Trophoblast cell (in vitro differentiated cells and primary cell): ENCODE results near the gene VPS37D.
A peak's percentile ranks its signal among the peaks of the same experiment; 100 is the strongest.

Experiments used
- DNase-seq, 2 donors: peaks; one replicate each; pipeline ENCODE4 v3.0.0-alpha.2; 2016
- H2AFZ ChIP-seq: 2 replicates; pipeline ENCODE4 v1.6.1; 2013; ENCODE audit warnings: low read length, moderate library complexity, mild to moderate bottlenecking; ENCODE audit not compliant: insufficient read depth, poor library complexity
- H2AK5ac ChIP-seq: 2 replicates; pipeline ENCODE4 v1.6.1; 2013; ENCODE audit warnings: mild to moderate bottlenecking, low read length
- H2BK120ac ChIP-seq: 2 replicates; pipeline ENCODE4 v1.6.1; 2013; ENCODE audit warnings: low read length, mild to moderate bottlenecking, moderate library complexity; ENCODE audit not compliant: insufficient read depth, poor library complexity
- H2BK12ac ChIP-seq: 2 replicates; pipeline ENCODE4 v1.6.1; 2013; ENCODE audit warnings: mild to moderate bottlenecking, low read length, moderate library complexity
- H2BK5ac ChIP-seq: 2 replicates; pipeline ENCODE4 v1.6.1; 2013; ENCODE audit warnings: low read length, low read depth, moderate library complexity, mild to moderate bottlenecking; ENCODE audit not compliant: poor library complexity
- H3K14ac ChIP-seq: 2 replicates; pipeline ENCODE4 v1.6.1; 2013; ENCODE audit warnings: mild to moderate bottlenecking, low read length
- H3K18ac ChIP-seq: 2 replicates; pipeline ENCODE4 v1.6.1; 2013; ENCODE audit warnings: mild to moderate bottlenecking, low read length
- H3K23ac ChIP-seq: 2 replicates; pipeline ENCODE4 v1.6.1; 2013; ENCODE audit warnings: low read length
- H3K27ac ChIP-seq: 2 replicates; pipeline ENCODE4 v1.5.1; 2013; ENCODE audit warnings: low read depth, mild to moderate bottlenecking, inconsistent platforms, low read length, moderate library complexity
- H3K27me3 ChIP-seq: 2 replicates; pipeline ENCODE4 v1.6.1; 2013; ENCODE audit warnings: inconsistent platforms, mild to moderate bottlenecking, low read length, moderate library complexity; ENCODE audit not compliant: insufficient read depth
- H3K36me3 ChIP-seq, 2 experiments: 1 replicate in 1 of 2; 2 replicates in 1 of 2; pipeline ENCODE4 v1.6.1; 2013; ENCODE audit warnings: low read length in 2 of 2, mild to moderate bottlenecking in 2 of 2, moderate library complexity in 1 of 2; ENCODE audit not compliant: insufficient read depth in 2 of 2, control insufficient read depth in 1 of 2
- H3K4ac ChIP-seq: 2 replicates; pipeline ENCODE4 v1.6.1; 2013; ENCODE audit warnings: low read depth, mild to moderate bottlenecking, low read length, moderate library complexity
- H3K4me1 ChIP-seq, 2 experiments: 1 replicate in 1 of 2; 2 replicates in 1 of 2; pipeline ENCODE4 v1.6.1; 2013; ENCODE audit warnings: low read length in 2 of 2, mild to moderate bottlenecking in 2 of 2, moderate library complexity in 1 of 2; ENCODE audit not compliant: insufficient read depth in 2 of 2, control insufficient read depth in 1 of 2
- H3K4me2 ChIP-seq: 2 replicates; pipeline ENCODE4 v1.6.1; 2013; ENCODE audit warnings: inconsistent platforms, mild to moderate bottlenecking, low read length, moderate library complexity
- H3K4me3 ChIP-seq: 2 replicates; pipeline ENCODE4 v1.5.1; 2013; ENCODE audit warnings: mild to moderate bottlenecking, low read depth, low read length, inconsistent platforms
- H3K79me1 ChIP-seq: one replicate; pipeline ENCODE4 v1.6.1; 2013; ENCODE audit warnings: low read length
- H3K79me2 ChIP-seq: 2 replicates; pipeline ENCODE4 v1.6.1; 2013; ENCODE audit warnings: low read length, mild to moderate bottlenecking; ENCODE audit not compliant: control insufficient read depth, insufficient read depth, poor library complexity
- H3K9ac ChIP-seq: 2 replicates; pipeline ENCODE4 v1.6.1; 2013; ENCODE audit warnings: mild to moderate bottlenecking, low read length
- H3K9me3 ChIP-seq: 2 replicates; pipeline ENCODE4 v1.6.1; 2013; ENCODE audit warnings: low read depth, mild to moderate bottlenecking, control low read depth, inconsistent platforms, low read length; ENCODE audit not compliant: insufficient read depth
- H4K12ac ChIP-seq: 2 replicates; pipeline ENCODE4 v1.6.1; 2013; ENCODE audit warnings: low read depth, mild to moderate bottlenecking, low read length, moderate library complexity
- H4K8ac ChIP-seq: 2 replicates; pipeline ENCODE4 v1.6.1; 2013; ENCODE audit warnings: low read depth, mild to moderate bottlenecking, low read length, moderate library complexity
- H4K91ac ChIP-seq: one replicate; pipeline ENCODE4 v1.6.1; 2013; ENCODE audit warnings: low read depth, mild to moderate bottlenecking, low read length, moderate library complexity
- WGBS: extraction: QIAGEN DNeasy Blood & Tissue Kit; methylation state at CpG from one replicate; pipeline ENCODE4 v1.1.7; 2013; ENCODE audit warnings: missing lambda C conversion rate; ENCODE audit not compliant: insufficient read length, insufficient coverage; ENCODE audit errors: extremely low coverage; 5-methylcytosine and 5-hydroxymethylcytosine counted together

Gene VPS37D

GRCh38 chr7:73703757-73704639 is 36.4 kb downstream of the VPS37D start:
- H3K23ac ChIP-seq, result no peak overlapping the region
- H3K4me3 ChIP-seq, result no peak overlapping the region
- DNase-seq, result peak; percentile 80 to 85
- peaks cover 2% of the 10 kb centered on the region in 2 experiments for H3K4me1 ChIP-seq
- no peak overlapping the region for H3K27ac ChIP-seq
- no peak overlapping the region for H3K4me2 ChIP-seq
- H4K12ac ChIP-seq, result no peak overlapping the region
- H3K4ac ChIP-seq, result no peak overlapping the region
- no peaks in the 10 kb centered on the region for H3K79me1 ChIP-seq
- H4K91ac ChIP-seq, result no peak overlapping the region
- no peak overlapping the region for H2BK120ac ChIP-seq
- H3K79me2 ChIP-seq, result no peaks in the 10 kb centered on the region
- peaks cover 29 to 36% of the 10 kb centered on the region in 2 experiments for H3K36me3 ChIP-seq
- H2BK12ac ChIP-seq, result no peak overlapping the region
- H2AK5ac ChIP-seq, result no peak overlapping the region
- no peak overlapping the region for H3K18ac ChIP-seq
- peaks cover 1% of the 10 kb centered on the region for H3K9me3 ChIP-seq
- no peaks in the 10 kb centered on the region for H3K27me3 ChIP-seq
- whole genome bisulfite sequencing, result no CpG with 5 or more reads among the region's 45 CpGs
- no peak overlapping the region for H3K14ac ChIP-seq
- no peak overlapping the region for H4K8ac ChIP-seq
- no peak overlapping the region for H2BK5ac ChIP-seq
- H3K9ac ChIP-seq, result no peak overlapping the region
- H2AFZ ChIP-seq, result no peak overlapping the region

DNA sequence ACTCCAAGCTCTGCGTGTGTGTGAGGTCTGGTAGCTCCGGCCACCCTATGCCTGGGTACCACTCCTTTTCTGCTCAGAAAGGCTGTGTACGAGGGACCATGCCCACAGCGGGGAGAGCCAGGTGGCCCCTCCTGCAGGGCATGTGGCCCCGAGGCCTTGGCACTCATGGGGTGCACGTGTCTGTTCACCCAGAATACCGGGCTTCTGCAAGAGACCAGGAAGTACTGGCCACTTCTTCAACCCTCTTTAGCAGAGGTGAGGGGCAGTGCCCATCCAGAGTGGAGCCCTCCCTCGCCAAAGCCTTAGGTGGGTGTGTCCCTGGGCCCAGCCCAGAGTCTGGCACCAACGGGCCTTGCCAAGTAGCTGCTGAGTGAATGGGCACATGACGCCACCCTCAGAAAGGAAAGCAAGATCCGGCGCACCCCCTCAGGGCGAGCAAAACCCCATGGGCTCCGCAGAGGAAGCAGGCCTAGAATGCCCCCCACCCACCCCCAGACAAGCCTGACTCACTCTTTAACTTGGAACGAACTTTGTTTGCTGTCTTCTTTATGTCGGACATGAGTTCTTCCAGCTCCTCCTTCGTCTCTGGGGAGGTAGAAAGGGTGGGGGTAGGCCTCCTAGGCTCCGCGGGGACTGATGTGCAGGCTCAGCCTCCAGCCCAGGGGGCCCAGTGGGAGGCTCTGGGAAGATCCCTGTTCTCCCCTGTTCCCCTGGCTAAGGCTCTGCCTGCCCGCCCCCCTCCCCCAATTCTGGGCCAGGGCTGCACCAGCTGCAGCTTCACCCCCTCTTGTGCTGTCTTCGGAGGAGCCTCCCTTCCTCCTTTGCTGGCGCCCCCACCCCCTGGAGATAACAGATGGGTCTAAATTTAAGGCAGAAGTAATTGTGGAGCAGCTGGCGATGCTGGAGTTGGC is 37.3 kb downstream of the VPS37D start:
- no peak overlapping the region for H2BK120ac ChIP-seq
- WGBS, result no CpG with 5 or more reads among the region's 23 CpGs

GRCh38 chr7:73705551-73705920 is 37.9 kb downstream of the VPS37D start:
- H4K12ac ChIP-seq, result no peak overlapping the region
- no peaks in the 10 kb centered on the region for H3K27me3 ChIP-seq
- DNase-seq, result no peak
- no peak overlapping the region for H3K4me2 ChIP-seq
- no peaks in the 10 kb centered on the region for H3K79me2 ChIP-seq
- no peak overlapping the region for H3K23ac ChIP-seq
- H3K9me3 ChIP-seq, result peaks cover 1% of the 10 kb centered on the region
- H3K4ac ChIP-seq, result no peak overlapping the region
- no peak overlapping the region for H3K27ac ChIP-seq
- peaks cover 2% of the 10 kb centered on the region in 2 experiments for H3K4me1 ChIP-seq
- no peak overlapping the region for H2BK120ac ChIP-seq
- H4K8ac ChIP-seq, result no peak overlapping the region
- no peak overlapping the region for H2AK5ac ChIP-seq
- H3K4me3 ChIP-seq, result no peak overlapping the region
- H3K36me3 ChIP-seq, result peaks cover 18 to 22% of the 10 kb centered on the region in 2 experiments
- no peak overlapping the region for H4K91ac ChIP-seq
- H3K14ac ChIP-seq, result no peak overlapping the region
- H3K79me1 ChIP-seq, result no peaks in the 10 kb centered on the region
- no peak overlapping the region for H3K9ac ChIP-seq
- no peak overlapping the region for H2BK12ac ChIP-seq
- no peak overlapping the region for H2AFZ ChIP-seq
- no peak overlapping the region for H3K18ac ChIP-seq
- no CpG with 5 or more reads among the region's 10 CpGs for WGBS
- no peak overlapping the region for H2BK5ac ChIP-seq

More for the DNA sequence above, 37.3 kb downstream of the VPS37D start:
- H3K4me2 ChIP-seq, result no peak overlapping the region
- H3K27me3 ChIP-seq, result no peaks in the 10 kb centered on the region
- DNase-seq, result no peak
- H4K91ac ChIP-seq, result no peak overlapping the region
- H3K9me3 ChIP-seq, result peaks cover 1% of the 10 kb centered on the region
- H3K36me3 ChIP-seq, result peaks cover 23 to 28% of the 10 kb centered on the region in 2 experiments
- no peak overlapping the region for H2AFZ ChIP-seq
- no peak overlapping the region for H3K14ac ChIP-seq
- H2AK5ac ChIP-seq, result no peak overlapping the region
- H3K79me1 ChIP-seq, result no peaks in the 10 kb centered on the region
- no peak overlapping the region for H4K8ac ChIP-seq
- H3K4ac ChIP-seq, result no peak overlapping the region
- no peaks in the 10 kb centered on the region for H3K79me2 ChIP-seq
- H4K12ac ChIP-seq, result no peak overlapping the region
- peaks cover 2% of the 10 kb centered on the region in 2 experiments for H3K4me1 ChIP-seq
- no peak overlapping the region for H3K23ac ChIP-seq
- no peak overlapping the region for H3K4me3 ChIP-seq
- no peak overlapping the region for H3K27ac ChIP-seq
- no peak overlapping the region for H3K18ac ChIP-seq
- no peak overlapping the region for H2BK12ac ChIP-seq
- H2BK5ac ChIP-seq, result no peak overlapping the region
- no peak overlapping the region for H3K9ac ChIP-seq

DNA sequence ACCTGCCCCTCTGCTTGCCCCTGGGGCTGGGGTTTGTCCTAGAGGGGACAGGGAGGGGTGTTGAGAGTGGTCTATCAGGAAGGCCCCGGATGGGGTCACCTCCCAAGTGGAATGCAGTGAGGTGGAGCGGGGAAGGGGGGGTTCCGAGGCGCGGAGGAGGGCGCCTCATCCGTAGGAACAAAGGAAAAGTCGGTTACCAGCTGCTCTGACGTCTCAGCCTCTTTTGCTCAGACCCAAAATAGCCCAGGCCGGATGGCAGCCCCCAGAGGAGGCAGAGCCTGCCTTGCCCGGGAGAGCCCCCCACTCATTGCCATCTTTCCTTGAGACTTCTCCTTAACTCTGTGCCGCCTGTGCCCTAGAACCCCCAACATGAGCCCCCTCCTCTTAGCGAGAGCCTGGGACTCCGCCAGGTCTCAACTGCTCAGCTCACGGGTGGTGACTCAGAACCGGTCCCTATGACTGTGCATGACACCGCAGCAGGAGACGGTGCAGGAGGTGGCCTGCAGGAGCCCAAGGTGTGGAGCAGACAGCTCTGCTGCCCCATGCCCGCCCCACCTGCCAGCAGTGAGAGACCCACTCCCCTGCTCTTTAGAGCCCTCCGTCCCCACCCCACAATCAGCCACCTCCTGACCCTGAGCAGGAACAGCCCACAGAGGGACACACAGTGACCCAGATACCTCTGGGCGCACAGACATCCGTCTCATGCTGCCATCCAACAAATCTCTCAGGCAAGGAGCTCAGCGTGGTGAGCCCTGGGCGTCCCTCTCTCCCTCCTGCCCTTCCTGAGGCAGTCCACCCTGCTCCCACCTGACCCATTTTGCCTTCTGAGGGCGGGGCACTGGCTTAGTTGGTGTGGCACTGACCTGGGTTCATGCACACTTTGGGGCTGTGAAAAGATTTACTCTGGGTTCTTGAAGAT is 38.8 kb downstream of the VPS37D start:
- no CpG with 5 or more reads among the region's 25 CpGs for WGBS
- Histone ChIP-seq H2AK5ac (no peak overlapping the region), H3K27me3 (no peaks in the 10 kb centered on the region)

More for the DNA sequence above, 38.8 kb downstream of the VPS37D start:
- Histone ChIP-seq H4K8ac (no peak overlapping the region), H2BK5ac (no peak overlapping the region), H3K18ac (no peak overlapping the region), H3K4me1 (peaks cover 2% of the 10 kb centered on the region in 2 experiments), H3K36me3 (peaks cover 13 to 17% of the 10 kb centered on the region in 2 experiments), H3K4me3 (no peak overlapping the region), H3K4me2 (no peak overlapping the region), H3K27ac (no peak overlapping the region), H2BK12ac (no peak overlapping the region), H3K23ac (no peak overlapping the region), H3K4ac (no peak overlapping the region), H3K79me1 (no peaks in the 10 kb centered on the region), H3K14ac (no peak overlapping the region), H4K12ac (no peak overlapping the region), H2BK120ac (no peak overlapping the region), H3K9me3 (peaks cover 1% of the 10 kb centered on the region), H3K79me2 (no peaks in the 10 kb centered on the region), H2AFZ (no peak overlapping the region), H4K91ac (no peak overlapping the region), H3K9ac (no peak overlapping the region)
- DNase-seq, result no peak
